Measurements from ENCODE around the gene KCNAB1.

DNA sequence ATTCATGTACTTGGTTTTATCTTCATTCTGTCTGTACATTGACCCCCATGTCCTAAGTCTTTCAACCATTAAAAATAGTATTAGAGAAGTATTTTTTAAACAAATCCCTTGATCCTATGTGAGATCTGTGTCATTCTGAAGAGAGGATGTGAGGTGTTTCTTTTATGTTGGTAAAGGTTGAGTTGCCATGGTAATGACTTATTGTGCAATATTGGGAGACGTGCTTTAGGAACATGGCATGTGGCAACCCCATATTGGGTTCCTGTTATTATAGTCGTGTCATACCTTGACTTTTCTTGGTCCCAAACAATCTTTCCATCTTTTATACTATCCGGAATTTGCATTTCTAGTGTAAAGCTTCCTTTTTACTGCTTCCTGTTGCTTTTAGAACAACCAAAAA, 203.1 kb downstream of the KCNAB1 start:
- TF ChIP-seq CTCF (IDR thresholded peaks at IDR 0.05) (no peak), POLR2A (IDR thresholded peaks at IDR 0.05) (no peak)

Data from lower leg skin (tissue), 3 donors.